Panc1 (cell line): ENCODE results near the gene TLX1. TPM values are rescaled to one million over a fixed set of nuclear protein-coding genes. Genes with fewer than 3 reads are reported as not detected.
A peak's percentile ranks its signal among the peaks of the same experiment; 100 is the strongest.

ENCODE experiments used
- ATAC-seq: fragments of 200-7000 bp; cut with Tn5 transposase; 2 replicates; pipeline ENCODE4 v1.9.1; 2020; ENCODE audit warnings: mild to moderate bottlenecking, moderate library complexity
- BruUV-seq: library from RNA; stranded (reverse); fragments of 400-500 nt; replicated peaks from 2 replicates; lab custom pipeline; 2021; lab: Mats Ljungman, UMichigan
- CTCF ChIA-PET: fragments of 300-600 bp; sonication (Branson Sonifier 250); formaldehyde crosslinking; loops from one replicate; lab custom pipeline; 2022; ENCODE audit warnings: antibody characterized with exemption; lab: Charles Lee
- POLR2A ChIA-PET: fragments of 300-600 bp; sonication (Branson Sonifier 250); formaldehyde crosslinking; loops from one replicate; lab custom pipeline; 2022; ENCODE audit warnings: antibody characterized with exemption; lab: Charles Lee
- DNase-seq: peaks from one replicate; pipeline ENCODE4 v3.0.0-alpha.2; 2010; ENCODE audit warnings: low read depth, low spot score
- H3K27ac ChIP-seq: 2 replicates; pipeline ENCODE4 v1.5.1; 2011; ENCODE audit warnings: mild to moderate bottlenecking, low read length, inconsistent platforms
- H3K27me3 ChIP-seq: fragments of 200-500 bp; sonication (Bioruptor generic); 2 replicates; pipeline ENCODE4 v1.6.0; 2014; ENCODE audit warnings: low read length, inconsistent platforms; ENCODE audit not compliant: control insufficient read depth, insufficient read depth
- H3K36me3 ChIP-seq: fragments of 200-500 bp; sonication (Bioruptor generic); 2 replicates; pipeline ENCODE4 v1.5.1; 2014; ENCODE audit warnings: inconsistent platforms, mild to moderate bottlenecking, low read length, moderate library complexity; ENCODE audit not compliant: control insufficient read depth, insufficient read depth
- H3K4me1 ChIP-seq: 2 replicates; pipeline ENCODE4 v1.5.1; 2011; ENCODE audit warnings: inconsistent platforms, mild to moderate bottlenecking, low read length, moderate library complexity; ENCODE audit not compliant: control insufficient read depth, insufficient read depth
- H3K4me3 ChIP-seq, 2 experiments: 2 replicates each; pipeline ENCODE4 v1.5.1; 2011 to 2012; ENCODE audit warnings: low read depth in 2 of 2, low read length in 2 of 2, mild to moderate bottlenecking in 2 of 2, inconsistent platforms in 1 of 2, moderate library complexity in 1 of 2
- H3K9me3 ChIP-seq: fragments of 200-500 bp; sonication (Bioruptor generic); 2 replicates; pipeline ENCODE4 v1.5.1; 2014; ENCODE audit warnings: low read depth, mild to moderate bottlenecking, inconsistent platforms, low read length, moderate library complexity; ENCODE audit not compliant: control insufficient read depth, insufficient read depth
- POLR2AphosphoS5 ChIP-seq: IDR thresholded peaks from 2 replicates; pipeline ENCODE4 v1.6.1; 2012; ENCODE audit warnings: mild to moderate bottlenecking, low read depth, low read length, moderate library complexity
- REST ChIP-seq, 2 experiments: IDR thresholded peaks; 2 replicates each; pipeline ENCODE4 v1.6.1; 2011 to 2012; ENCODE audit warnings: low read depth in 2 of 2, control low read depth in 1 of 2, low read length in 1 of 2, mild to moderate bottlenecking in 1 of 2, moderate library complexity in 1 of 2; ENCODE audit not compliant: insufficient read depth in 1 of 2
- SIN3A ChIP-seq: IDR thresholded peaks from 2 replicates; pipeline ENCODE4 v1.6.1; 2012; ENCODE audit warnings: low read depth, mild to moderate bottlenecking, low read length, moderate library complexity, borderline replicate concordance; ENCODE audit not compliant: insufficient read depth
- in situ Hi-C: cut with HindIII; loops from 2 replicates; pipeline ENCODE4 v1.10.0; 2016; ENCODE audit warnings: low sequenced_read_pairs, low pct_unique_long_range_greater_than_20kb
- intact Hi-C: fragments of 100-400 bp; cut with micrococcal nuclease; formaldehyde crosslinking; loops from one replicate; pipeline ENCODE4 v1.10.0; 2022; ENCODE audit not compliant: unreplicated experiment
- total RNA-seq: library from RNA; stranded (reverse); gene quantifications from one replicate; pipeline ENCODE4 v1.2.1, GENCODE V29; 2021; ENCODE audit not compliant: unreplicated experiment

The TLX1 gene
- total RNA-seq, 1 experiment from 2014 or later = 0.13 TPM

GRCh38 chr10:101091546-101092290, 39.4 kb upstream of the TLX1 start:
- no peak for DNase-seq
- Histone ChIP-seq H3K27ac (no peak overlapping the region), H3K9me3 (no peaks in the 10 kb centered on the region), H3K27me3 (no peaks in the 10 kb centered on the region), H3K36me3 (no peaks in the 10 kb centered on the region), H3K4me3 (no peak overlapping the region), H3K4me1 (no peaks in the 10 kb centered on the region)
- POLR2A ChIA-PET = interaction anchor here (0.6 kb wide), 1 partner anchor 349 kb away, joined by 3 read pairs; no protein-coding TSS in a partner anchor
- CTCF ChIA-PET = interaction anchor here (0.6 to 8.2 kb wide), 4 partner anchors 12 to 450 kb away, joined by 3 to 206 read pairs (median 4); no protein-coding TSS in a partner anchor
- intact Hi-C loops = no loop called here
- no TSS peak for BruUV-seq
- in situ Hi-C loops = no loop called here
- TF ChIP-seq SIN3A = no peak
- no peak for TF ChIP-seq REST (IDR thresholded peaks at IDR 0.05; ENCODE audit: insufficient read depth in 1 of 2, low read depth in 2 of 2, low read length in 1 of 2)
- ATAC-seq = no peak

GRCh38 chr10:101092881-101093354, 38.2 kb upstream of the TLX1 start:
- ATAC-seq (no peak), DNase-seq (no peak)
- no TSS peak for BruUV-seq
- intact Hi-C loops (no loop called here), in situ Hi-C loops (no loop called here)
- Histone ChIP-seq H3K36me3 (no peaks in the 10 kb centered on the region), H3K4me3 (no peak overlapping the region), H3K4me1 (no peaks in the 10 kb centered on the region), H3K27ac (no peak overlapping the region), H3K27me3 (no peaks in the 10 kb centered on the region), H3K9me3 (no peaks in the 10 kb centered on the region)
- CTCF ChIA-PET = interaction anchor here (0.5 to 8.2 kb wide), 2 partner anchors 43 to 48 kb away, joined by 3 to 206 read pairs; no protein-coding TSS in a partner anchor
- POLR2A ChIA-PET = no interaction called here
- TF ChIP-seq REST (IDR thresholded peaks at IDR 0.05; ENCODE audit: insufficient read depth in 1 of 2, low read depth in 2 of 2, low read length in 1 of 2) (0 out of 4 replicates have a peak, but pooled peaks of 1 of the 2 experiments have one; percentile 9), POLR2AphosphoS5 (no peak)
